ENCODE data around the gene TMEM52.

Gene TMEM52

DNA sequence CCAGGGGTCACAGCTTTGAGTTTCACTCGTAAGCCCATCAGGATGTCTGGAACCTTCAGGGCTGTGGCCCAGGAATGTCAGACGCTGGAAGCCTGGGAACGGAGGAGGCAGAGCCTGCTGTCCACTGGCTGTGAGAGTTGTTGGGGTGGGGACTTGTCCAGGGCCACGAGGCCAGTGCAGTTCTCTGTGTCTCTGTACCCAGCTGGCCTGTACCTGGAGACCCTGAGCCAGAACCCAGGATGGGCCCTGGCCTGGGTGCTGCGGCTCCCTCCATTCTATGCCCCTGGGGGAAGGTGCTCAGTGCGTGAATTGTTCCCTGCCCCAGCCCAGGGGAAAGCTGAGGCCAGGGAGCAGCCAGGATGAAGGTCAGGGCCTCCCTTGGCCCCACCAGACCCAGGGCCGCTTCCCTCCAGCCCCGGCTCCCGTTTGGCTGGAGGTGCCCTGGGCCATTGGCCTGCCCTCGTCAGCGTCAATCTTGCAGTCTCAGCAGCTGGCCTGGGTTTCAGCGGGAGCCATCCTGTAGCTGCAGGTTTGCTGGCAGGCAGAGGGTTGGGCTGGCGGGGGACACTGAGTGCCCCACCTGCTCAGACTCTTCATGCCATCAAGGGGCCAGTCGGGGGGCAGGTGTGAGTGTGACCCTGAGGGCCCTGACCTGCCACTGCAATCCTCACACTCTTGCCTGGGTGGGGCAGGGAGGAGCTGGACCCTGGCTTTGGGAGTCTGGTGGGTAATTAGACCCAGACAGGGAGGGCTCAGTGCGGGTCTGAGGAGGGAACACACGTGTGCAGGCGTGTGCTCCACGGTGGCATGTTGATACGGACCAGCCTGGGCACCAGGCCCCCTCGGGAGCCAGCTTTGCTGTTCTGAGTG, 4.7 kb downstream of the TMEM52 start:
- no peak for DNase-seq

DNA sequence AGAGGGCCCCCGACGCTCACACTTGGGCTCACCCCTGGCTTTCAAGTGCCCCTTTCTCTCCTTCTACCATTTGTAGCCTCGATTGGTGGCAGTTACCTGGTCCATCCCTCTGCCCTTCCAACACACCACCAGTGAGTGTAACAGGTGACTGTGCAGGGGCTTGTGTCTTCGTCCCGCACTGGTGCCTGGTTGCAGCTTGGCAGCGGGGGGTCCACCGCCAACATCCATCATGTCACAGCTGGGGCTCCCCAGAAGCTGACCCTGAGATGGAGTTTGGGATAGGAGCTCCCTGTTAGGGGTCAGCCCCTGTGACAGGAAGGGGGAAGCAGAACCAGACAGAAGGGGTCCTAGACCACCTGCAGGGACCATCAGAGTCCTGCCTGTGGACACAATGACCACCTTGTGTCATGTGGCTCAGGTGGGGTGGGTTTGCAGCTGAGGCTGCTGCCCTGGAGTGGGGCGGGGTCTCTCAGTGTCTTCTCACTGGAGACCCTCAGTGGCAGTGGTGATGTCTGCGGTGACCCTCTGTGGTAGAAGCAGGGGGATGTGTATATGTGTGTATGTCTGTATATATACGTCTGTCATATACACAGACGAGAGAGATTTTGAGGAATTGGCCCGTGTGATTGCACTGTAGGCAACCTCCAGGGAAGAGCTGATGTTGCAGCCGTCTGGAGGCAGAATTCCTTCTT, 7.6 kb downstream of the TMEM52 start:
- no peak for DNase-seq

DNA sequence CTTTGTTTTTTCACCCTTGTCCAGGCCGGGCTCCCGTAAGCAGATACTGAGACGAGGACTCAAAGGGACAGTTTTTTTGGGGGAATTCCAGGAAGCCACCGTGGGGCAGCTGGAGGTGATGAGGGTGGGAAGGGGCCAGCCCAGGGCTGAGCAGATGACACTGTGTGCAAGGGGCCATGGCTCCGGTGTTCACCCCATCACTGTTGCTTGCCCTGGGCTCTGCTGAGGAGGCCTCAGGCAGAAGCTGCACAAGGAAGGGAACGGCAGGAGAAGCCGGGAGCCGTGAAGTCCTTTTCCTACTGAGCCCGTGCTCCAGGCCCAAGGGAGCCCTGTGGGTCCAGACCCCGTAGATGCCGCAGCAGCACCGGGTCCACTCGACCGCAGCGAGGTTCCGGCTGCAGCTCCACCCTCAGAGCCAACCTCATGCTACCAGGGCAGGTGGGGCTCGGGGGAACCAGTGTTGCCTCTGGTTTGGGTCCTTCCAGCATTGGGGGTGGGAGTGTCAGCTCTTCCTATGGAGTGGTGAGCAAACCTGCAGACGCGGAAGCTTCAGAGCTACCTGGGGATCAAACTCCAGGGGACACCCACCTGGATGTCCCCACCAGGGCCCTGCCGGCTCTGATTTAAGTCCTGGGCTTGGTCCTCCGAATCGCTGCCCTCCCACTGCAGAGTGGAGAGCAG, 8.3 kb downstream of the TMEM52 start:
- DNase-seq, result no peak

DNA sequence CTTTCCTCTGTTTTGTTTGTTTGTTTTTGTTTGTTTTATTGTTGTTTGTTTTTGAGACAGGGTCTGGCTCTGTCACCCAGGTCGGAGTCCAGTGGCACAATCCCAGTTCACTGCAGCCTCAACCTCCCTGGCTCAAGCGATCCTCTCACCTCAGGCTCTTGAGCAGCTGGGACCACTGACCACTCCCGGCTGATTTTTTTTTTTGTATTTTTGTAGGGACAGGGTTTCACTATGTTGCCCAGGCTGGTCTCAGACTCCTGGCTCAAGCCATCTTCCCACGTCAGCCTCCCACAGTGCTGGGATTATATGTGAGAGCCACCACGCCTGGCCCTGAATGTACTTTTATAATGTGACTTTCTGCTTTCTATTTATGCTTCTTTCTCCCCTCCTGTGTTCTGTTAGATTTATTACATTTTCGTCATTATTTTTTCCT, 9.0 kb downstream of the TMEM52 start:
- DNase-seq, result no peak

DNA sequence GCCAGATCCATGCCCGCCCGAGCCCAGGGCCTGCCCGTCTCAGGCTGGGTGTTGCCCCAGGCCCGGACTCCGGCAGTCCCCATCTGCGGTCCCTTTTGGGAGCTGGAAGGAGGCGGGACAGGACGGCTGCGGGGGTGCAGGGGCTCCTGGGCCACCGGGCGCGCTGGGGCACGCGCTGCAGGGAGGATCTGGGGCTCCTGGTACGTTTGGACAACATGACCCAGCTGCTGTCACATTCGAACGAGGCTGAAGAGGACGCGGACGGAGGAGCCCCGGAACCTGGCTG, 10.6 kb downstream of the TMEM52 start:
- no peak for DNase-seq

DNA sequence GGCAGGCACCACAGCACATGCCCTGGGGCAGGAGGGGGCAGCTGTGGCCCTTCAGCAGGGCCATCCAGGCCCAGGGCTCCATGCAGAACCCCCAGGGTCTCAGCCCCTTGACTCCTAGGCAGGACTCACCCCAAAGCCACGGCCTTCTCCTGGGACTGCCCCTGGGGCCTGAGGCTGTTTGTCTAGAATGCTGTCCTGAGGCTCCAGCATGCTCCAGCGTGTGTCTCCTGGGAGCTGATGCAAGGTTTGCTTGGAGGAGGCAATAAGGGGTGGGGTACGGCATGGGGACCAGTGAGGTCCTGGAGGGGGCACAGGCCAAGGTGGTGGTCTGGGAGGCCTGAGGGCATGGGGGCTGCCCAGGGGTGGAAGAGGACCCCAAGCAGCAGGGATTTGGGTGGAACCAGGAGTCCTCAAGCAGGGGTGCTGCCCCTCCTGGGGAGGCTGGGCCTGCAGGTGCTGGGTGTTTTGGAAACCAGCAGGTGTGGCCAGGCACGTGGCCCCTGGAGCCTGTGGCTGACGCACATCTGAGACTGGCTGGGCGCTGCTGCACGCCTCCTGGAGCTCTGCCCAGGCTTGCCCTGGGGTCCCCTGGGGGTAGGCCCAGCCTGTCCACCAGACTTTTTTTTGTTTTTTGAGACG, 11.9 kb downstream of the TMEM52 start:
- DNase-seq, result peak; percentile 39

DNA sequence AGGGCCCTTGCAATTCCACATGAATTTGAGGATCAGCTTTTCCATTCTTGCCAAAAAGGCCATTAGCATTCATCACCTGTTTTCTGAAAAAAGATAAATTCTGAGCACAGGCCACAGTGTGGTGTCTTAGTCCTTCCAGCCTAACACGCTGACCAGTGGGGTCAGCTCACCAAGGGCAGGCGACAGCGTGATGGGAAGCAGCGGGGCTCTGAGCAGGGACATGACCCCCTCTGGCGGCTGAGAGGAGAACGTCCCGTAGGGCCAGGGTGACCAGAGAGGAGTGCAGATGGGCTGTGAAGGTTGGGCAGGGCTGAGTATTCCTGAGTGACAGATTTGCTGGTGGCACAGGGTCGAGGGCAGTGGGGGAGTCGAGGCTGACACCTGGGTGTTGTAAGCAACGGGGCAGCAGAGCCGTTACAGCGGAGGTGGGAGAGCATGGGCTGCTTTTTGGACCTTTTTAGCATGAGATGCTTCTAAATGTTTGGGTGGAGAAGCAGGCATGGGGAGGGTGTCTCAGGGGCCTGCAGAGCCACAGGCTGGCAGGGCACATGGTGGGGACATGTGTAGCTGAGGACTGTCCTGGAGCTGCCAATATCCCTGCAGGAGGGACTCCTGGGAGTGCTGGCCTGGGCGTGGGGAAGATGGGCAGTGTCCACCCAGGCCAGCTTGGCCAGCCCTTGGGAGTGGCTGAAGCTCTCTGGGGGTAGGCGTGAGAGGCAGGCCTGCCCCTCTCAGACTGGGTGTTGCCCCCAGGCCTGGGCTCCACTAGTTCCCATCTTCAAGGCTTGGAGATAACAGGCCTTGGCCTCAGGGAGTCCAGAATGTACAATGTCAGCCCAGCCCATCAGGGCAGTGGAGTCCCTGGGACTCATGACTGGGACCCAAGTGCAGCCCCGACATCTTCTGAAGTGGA, 12.6 kb downstream of the TMEM52 start:
- peak; percentile 34 for DNase-seq

DNA sequence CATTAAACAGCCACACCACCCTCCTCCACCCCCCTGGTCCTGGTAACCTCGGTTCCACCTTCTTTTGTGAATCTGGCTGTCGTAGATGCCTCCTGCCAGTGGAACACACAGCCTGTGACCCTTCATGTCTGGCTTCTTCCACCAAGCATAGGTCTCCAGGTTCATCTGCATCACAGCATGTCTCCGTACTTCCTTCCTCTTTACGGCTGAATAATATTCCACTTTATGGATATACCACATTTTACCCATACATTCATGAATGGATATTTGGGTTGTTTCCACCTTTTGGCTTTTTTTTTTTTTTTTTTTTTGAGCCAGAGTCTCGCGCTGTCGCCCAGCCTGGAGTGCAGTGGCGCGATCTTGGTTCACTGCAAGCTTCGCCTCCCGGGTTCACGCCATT, 15.9 kb downstream of the TMEM52 start:
- no peak for DNase-seq

DNA sequence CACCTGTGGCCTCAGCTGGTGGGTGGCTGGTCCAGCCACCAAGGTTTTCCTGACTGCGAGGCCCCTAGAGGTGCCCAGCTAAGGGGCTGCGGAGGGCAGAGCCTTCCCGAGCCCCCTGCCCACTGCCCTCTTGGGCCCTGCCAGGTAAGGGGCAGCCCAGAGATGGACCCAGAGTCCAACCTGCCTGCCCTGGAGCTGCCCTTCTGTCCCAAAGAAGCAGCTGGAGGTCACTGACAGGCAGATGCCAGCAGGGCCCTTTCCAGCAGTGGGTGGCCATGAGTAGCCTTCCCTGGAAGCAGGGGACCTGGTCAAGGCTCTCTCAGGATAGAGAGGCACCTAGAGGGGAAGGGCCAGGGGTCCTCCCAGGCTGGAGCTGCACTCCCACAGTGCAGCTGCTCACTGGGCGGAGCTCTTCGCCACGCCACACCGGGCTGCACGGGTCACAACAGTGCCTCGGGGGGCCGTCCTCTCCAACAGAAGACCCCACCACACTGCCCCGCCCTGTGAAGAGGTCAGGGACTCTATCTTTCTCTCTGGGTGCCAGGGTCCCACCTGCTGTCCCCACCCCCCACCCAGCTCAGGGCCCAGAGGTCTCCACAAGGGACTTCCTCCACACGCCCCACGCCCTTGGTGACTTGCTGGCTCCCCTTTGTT, 17.3 kb downstream of the TMEM52 start:
- no peak for DNase-seq

DNA sequence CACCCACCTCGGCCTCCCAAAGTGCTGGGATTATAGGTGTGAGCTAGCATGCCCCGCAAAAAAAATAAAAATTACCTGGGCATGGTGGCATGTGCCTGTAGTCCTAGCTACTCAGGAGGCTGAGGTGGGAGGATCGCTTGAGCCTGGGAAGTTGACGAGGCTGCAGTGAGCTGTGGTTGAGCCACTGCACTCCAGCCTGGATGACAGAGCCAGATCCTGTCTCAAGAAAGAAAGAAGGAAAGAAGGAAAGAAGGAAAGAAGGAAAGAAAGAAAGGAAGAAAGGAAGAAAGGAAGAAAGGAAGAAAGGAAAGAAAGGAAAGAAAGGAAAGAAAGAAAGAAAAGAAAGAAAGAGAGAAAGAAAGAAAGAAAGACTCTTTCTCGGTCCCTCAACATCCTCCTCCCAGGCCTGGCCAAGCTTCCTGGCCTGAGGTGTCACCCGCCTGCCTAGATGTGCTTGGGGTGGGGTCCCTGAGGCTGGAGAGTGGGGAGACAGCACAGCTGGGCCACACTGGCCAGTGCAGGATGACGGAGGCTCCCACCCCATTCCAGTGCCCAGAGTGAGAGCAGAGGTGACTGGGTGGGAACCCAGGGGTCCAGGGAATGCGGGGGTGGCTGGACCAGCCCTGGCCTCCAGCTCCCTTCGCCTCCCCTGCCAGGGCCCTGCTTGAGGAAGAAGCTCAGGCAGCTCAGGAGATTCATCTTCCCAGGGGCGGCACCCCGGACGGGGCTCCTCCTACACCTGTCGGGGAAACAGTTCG, 18.0 kb downstream of the TMEM52 start:
- DNase-seq, result no peak

DNA sequence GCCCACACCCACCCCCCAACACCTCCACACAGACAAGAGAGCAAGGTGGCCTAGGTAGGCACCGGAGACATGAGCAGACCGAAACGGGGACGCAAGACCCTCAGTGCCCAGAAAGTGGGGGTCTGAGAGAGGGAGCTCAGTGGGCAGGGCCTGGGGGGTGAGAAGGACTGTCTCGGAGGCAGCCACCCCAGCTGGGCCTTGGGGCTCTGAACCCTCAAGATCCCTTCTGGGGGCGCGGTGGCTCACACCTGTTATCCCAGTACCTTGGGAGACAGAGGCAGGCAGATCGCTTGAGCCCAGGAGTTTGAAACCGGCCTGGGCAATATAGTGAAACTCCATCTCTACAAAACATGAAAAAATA, 19.1 kb downstream of the TMEM52 start:
- no peak for DNase-seq

DNA sequence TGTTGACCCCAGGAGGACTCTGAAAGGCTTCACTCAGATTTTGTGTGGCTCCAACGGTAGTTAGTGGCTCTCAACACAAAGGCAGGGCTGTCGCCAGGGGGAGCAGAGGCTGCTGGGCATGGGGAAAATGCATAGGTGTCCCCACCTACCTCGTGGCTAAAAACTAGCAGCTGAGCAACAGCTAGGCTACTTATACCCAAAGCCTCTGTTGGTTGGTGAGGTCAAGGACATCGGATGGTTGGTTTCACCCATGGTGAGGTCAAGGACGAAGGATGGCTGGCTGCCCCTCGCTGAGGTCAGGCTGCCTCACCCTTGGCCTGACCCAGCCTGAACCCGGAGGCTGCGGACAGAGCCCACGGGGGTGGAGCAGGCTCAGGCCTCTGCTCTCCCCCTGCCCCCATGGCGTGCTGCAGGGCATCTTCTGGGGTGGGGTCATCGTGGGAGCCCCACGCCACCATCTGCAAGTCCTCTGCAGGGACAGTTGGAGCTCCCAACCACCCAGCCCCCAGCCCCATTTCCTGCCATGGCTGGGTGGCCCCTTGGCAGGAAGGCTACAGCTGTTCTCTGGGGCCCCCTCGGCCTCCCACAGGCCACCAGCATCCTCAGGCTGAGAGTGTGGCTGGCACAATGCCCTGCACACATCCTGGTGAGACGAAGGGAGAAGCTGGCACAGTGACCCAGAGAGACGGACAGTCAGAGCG, 19.7 kb downstream of the TMEM52 start:
- DNase-seq, result no peak

DNA sequence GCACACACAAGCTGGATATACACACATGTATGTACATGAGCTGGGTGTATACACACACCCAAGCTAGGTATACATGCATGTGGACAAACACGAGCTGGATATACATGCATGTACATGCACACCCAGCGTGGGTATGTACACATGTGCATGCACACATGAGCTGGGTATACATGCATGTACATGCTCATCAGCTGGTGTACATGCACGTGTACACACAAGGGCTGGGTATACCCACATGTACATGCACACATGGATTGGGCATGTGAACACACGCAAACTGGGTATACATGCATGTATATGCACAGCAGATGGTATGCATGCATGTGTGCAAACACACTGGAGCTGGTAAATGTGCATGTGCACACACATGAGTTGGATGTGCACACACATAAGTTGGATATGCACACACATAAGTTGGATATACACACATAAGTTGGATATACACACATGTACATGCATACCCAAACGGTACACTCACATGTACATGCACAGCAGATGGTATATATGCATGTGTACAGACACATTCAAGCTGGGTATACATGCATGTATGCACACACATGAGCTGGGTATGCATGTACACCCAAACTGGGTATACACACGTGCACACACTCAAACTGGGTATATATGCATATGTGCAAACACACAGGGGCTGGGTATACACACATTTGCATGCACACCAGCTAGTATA, 20.7 kb downstream of the TMEM52 start:
- DNase-seq, result no peak

DNA sequence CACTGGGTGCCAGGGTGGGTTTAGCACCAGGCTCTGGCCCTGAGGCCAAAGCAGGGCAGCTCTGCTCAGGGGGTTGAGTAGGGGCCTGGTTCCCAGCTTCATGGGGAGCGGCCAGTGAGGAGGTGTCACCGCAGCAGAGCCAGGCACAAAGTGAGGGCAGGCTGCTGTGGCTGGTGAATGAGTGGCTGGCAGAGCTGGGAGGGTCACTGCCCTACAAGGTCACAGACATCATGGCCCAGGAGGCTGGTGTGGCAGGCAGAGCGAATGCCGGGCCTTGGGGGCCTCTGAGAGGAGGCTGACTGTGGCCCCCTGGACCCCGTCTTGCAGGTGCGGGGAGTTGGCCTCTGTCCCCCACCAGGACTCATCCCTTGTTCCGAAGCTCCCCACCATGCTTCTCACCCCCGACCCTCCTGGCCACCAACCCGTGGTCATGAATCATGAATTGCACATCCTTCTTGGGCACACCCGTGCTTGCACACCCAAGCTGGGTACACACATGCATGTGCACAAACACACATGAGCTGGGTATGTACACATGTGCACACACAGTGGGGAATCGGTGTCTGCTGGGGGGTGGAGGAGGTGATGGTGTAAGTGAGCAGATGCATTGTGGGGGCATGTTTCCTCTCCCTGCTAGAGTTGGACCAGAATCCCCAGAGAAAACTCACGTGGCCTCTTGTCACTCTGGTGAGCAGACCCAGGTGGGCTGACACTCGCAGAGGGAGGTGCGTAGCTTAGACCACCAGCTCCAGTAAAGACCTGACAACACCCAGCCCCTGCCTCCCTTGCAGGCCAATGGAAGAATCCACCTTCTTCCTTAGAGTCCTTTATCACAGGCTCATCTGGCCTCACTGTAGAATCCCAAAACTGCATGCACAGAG, 23.4 kb downstream of the TMEM52 start:
- DNase-seq, result no peak

DNA sequence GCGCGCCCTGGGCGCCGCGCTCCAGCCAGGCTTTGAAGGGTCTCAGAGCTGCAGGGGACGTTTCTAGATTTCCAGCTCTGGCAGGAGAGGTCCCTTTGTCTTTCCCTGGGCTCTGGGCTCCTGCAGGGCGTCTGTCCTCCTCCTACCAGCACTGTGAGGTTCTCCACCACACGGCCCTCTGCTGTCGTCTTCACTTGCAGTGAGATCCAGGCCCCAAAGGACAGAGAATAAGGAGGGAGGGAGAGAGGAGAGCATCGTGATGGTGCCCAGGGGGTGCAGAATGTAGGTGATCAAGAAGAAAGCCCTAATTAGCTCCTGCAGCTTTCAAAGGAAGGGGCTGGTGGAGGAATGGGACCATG, 24.0 kb downstream of the TMEM52 start:
- DNase-seq, result no peak

DNA sequence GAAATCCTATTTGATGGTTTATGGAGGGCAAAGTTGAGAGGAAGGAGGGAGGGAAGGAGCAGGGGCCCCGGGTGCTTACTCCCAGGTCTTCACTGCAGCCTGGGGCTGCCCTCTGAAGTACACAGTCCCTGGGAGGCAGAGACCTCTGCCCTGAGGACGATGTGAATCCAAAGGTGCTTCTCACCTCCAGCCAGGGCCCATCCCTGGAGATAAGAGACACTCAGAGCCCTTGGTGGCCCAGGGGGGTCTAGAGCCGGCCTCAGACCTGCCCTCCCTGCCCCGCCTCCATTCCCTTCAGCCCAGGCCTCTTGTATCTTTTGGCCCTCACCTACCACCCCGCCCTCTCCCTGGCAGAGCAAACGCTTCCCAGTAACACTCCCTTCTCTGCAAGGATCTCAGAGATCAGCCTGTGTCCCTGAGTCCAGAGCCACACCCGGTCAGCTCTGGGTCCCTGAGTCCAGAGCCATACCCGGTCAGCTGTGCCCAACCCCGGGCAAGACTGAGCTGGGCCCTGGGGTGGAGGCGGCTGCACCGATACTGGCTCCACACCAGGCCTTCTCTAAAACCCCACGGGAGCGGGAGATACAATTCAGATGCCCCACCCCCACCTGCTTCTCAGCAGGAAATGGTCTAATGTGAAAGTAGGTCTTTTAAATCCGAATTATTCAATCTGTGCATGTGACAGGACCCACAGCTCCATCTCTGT, 24.6 kb downstream of the TMEM52 start:
- no peak for DNase-seq

DNA sequence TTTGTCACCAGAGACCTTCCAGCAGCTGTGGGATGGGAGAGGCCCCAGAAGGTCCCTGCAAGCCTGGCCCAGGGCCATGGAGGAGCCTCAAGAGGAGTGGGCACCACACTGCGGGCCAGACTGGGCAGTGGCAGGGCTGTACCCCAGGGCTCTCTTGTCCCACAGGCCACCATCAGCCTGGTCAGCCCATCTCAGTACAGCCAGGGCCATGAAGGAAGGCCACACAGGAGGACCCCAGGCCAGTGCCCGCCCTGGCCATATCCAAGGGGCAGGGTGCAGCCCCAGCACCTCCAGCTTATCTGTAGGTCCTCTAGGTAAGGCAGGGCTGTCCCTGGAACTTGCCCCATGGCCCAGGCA, 25.1 kb downstream of the TMEM52 start:
- no peak for DNase-seq

DNA sequence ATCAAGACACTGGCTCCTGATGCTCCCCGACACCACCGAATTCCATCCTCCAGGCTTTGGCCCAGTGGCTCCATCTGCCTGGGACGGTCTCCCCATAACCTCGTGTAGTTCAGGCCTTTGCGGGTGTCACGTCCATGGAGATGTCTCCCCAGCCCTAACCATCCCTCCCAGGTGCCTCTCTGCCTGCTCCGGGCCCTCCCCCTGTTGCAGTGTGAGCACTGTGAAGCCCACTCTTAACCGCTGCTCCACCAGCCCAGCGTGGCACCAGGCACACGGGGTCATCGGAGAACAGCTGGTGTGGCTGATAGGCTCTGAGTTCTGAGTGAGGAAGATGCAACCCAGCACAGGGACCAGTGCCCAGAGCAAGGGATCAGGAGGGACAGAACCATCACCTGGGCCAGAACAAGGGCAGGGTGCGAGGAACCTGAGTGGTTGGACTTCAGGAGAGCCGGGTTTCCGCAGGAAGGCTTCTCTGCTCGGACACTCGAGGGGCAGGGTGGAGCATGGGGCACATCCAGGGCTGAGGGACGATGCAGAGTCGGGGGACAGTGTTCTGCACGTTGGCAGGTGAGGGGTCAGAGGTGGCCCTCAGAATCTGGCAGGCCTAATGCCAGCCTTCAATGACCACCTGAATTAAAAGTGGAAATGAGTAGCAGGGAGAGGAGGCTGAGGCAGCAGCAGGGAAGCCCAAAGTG, 25.6 kb downstream of the TMEM52 start:
- no peak for DNase-seq
